UCSD-AML1 (cell line): ENCODE data around the gene RASL10A.

Source experiments
- DNase-seq: peaks from one replicate; lab custom pipeline; 2025; ENCODE audit not compliant: unreplicated experiment; lab: John Stamatoyannopoulos, UW

The RASL10A gene

DNA sequence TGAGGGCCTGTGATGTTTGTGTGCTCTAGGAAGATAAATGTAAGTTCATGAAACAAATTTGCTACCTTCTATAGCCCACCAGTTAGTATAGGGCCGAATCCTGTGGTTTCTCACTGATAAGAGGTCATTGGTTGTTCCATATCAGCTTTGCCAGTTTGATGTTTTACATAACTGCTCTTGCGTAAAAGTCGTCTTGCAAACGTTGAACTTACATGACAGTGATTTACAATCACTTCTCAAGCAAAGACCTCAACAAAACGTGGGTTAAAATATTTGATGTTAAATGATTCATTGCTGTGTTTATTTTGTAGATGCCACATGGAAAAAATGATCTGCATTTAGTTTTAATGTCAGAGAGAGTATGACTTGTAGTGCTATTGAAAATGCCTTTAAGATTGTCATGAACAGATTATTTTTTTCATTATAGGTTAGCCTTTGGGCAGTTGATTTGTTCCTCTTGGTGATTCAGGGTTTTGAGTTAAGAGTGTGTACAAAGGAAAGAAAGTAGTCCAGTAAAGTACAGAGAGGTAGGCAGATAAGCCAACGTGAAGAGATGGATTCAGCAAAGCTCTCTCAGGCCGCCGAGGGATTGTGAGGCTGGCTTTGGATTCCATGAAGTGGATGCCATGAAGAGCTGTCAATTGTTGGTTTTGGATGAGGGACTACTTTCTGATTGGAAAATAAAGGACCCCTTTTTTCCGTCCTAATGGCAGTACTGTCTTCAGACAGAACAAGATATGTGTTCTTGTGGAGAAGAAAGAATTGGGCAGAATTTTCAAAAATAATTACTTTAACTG, 44.8 kb downstream of the RASL10A start:
- no peak for DNase-seq

DNA sequence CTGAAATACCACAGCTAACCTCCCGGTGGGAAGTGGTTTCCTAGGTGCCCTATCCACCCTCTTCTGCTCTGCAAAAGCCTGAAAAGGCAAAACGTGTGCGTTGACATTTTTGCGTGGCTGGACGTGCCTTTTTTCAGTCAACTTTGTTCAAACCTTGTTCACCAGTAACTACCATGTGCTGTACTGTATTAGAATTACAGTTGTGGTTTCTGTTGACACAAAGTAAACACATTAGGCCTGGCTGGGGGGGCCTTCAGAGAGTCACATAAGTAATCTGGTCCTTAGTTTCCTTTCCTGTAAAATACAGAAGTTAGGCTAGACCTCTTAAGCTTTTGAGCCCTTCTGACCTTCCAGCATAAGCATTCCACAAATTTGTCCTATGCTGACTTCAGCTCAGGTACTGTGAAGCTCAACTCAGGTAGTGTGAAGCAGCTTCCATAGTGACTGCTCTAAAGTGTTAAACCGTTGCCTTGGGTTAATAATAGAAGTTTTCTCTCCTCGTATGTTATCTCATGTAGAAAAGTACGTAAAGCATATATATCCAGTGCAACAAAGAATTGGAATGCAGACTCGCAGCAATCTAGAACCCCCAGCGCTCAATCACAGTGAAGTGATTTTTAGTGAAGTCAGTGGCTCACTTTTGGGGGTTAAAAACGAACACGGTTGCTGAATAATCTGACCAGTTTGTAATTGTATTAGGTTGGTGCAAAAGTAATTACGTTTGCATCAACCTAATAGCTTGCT, 45.6 kb downstream of the RASL10A start:
- no peak for DNase-seq

DNA sequence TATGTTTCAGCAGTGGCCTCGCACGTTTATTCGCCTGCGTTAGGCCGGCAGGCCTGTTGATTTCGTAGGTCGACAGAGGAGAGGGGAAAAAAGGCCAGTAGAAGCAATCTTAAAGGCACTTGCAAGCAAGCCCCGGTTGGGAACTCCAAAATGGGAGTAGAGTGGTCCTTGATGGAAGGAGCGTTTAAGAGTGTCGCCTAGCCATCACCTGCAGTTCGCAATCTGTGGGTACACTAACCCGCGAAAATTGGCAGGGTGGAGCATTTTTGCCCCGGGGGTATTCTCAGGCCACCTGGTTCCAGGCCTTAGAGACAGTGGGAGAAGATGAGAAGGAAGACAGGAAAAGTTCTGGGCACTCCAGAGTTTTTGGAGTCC, 46.3 kb downstream of the RASL10A start:
- DNase-seq = no peak

DNA sequence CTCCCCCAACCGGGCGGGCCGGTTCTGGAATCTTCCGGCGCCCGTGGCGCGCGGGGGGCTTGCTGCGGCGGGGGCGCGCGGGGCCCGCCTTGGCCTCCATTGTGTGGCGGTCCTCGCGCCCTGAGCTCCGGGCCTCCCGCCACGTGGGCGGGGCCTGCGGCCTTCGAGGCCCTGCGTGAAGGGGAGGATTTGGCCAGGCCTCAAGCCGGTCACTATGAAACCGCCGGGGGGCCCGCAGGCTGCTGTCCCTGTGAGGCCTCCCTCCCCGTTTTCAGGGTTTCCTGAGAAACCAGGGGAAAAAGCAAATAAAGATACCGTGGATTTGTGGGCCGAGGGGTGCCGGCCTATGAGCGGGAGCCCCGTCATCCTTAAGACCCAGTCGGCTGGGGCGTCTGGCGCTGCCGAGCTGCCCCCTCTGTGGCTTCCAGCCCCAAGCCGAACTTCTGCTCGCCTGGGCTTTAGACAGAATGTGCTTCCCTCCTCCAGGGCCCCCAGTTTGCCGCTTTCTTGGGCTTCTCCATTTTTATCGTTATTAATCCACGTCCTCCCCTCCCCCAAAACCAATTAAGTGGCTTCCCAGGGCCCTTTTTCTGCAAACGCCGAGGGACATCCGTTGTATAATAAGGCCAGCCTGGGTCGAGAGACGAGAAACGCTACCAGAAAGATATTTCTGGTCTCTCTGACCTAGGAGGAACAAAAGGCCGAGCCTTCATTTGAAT, 46.8 kb downstream of the RASL10A start:
- DNase-seq = peak; percentile 61

DNA sequence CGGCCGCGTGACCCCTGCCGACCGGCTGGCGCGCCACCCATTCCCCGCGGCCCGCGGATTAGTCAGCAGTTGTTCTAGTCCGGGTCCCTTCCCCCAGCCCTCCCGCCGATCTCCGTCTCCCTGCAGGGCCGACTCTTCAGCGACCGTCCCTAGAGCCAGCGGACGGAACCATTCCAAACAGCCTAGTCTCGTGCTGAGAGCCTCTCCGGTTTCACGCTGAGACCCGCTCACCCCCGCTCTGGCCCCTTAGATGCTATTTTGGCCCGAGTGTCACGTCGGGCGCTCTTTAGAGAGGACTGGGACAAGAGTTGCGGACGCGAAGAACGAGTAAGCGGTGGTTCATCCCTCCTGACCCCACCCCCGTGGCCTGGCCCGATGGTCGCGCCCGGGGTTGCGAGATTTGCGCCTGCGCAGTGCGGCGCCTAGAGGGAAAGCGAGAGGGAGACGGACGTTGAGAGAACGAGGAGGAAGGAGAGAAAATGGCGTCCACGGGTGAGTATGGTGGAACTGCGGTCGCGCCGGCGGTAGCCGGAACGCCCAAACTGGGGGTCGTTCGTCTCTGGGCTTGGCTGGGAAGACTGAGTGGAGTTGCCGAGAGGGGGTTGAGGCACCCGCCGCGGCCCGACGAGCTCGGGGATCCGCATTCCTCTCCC, 47.5 kb downstream of the RASL10A start, which contains the start of the genes EWSR1 and RHBDD3:
Gene EWSR1 (plus strand): TSS at position 411 of the 653 bp plus-strand sequence. CDS start 69 bp downstream, at position 480.
Gene RHBDD3 (minus strand): TSS at position 124 of the 653 bp plus-strand sequence. CDS start 2,355 bp downstream, outside the sequence.
- peak; percentile 99 for DNase-seq

DNA sequence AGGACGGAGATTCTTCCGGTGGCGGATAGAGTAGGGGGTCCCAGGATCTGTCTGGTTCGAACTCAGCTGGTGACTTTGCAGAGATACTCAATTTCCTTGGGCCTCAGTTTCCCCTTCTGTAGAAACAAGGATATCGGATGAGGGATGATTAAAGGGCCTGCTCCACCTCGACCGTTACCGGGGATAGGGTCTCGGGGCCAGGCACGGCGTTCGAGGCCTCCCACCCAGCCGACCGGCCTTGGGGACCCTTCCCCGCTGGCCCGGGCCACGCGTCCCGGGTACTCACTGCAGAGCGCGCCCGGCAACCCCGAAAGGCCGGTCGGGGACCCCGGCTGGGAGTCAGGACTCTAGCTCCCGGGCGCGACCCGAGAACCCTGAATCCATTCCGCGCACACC, 48.0 kb downstream of the RASL10A start:
- DNase-seq = no peak

DNA sequence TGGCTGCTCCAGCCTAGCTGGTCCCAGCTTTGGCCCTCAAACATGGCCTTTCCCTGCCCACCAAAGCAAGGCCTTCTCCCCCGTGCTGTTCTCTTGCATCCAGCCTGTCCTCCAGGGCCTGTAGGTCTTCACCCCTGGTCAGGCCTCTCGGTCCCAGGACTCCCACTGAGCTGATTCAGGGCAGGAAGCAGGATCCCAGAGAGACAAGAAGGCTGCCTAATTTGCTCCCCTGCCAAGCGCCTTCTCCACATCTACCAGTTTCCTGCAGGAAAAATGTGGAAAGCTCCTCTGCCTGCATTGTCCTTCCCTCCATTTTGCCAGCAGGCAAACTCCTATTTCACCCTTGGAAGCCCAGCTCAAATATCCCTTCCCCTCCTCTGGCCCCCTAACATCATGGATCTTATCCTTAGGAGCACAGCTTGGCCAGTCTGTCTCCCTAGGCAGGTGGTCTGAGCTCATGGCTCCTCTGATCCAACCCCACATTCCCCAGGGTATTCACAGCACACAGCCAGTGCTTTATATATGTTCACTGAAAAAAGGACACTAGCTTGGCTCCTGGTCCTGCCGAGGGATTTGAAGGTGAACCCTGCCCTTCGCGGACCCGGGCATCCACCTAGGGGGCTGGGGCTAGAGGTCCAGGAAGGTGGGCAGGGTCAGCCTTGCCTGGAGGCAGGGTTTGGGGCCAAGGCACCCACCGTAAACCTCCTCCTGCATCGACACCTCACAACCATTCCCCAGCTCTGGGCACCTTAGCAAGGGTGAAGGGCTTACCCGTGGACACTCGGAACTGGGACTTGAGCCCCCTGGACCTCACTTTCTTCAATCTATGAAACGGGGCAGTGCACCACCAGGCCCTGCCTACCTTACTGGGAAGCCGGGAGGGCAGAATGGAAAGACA, 48.7 kb downstream of the RASL10A start:
- DNase-seq = no peak

DNA sequence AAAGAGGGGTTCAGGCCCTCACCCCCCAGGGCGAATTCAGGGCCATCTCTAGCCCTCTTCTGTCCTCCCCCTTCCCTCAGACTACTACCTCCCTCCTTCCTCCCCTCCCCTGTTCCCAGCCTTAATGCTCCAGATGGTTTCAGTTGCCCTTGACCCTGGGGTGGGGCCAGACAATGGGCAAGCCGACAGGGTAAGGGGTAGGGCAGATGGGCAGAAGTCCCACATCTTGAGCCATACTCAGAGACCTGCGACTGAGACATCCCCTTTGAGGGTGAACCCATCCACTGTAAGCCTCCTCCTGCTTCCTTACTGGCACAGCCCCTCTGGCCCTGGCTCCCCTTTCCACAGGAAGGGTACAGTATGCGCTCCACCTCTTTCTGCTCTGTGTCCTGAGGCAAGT, 49.6 kb downstream of the RASL10A start:
- DNase-seq = no peak

DNA sequence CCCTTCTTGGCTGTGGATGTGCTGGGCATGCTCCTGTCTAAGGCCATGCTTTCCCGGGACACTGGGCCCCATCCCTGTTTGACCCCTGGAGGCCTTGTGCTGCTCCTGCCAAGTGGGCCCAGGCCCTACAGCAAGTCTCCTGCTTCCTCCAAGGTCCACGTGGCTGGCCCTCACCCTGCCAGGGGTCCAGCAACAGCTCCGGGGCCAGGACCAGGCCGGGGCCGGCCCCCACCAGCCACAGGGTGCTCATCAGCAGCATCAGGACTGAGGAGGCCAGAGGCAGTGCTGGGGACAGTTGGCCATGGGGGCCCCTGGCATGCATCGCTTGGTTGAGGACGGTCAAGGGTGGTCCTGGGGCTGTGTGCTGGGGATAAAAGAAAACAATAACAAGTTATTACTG, 50.2 kb downstream of the RASL10A start:
- DNase-seq = no peak

DNA sequence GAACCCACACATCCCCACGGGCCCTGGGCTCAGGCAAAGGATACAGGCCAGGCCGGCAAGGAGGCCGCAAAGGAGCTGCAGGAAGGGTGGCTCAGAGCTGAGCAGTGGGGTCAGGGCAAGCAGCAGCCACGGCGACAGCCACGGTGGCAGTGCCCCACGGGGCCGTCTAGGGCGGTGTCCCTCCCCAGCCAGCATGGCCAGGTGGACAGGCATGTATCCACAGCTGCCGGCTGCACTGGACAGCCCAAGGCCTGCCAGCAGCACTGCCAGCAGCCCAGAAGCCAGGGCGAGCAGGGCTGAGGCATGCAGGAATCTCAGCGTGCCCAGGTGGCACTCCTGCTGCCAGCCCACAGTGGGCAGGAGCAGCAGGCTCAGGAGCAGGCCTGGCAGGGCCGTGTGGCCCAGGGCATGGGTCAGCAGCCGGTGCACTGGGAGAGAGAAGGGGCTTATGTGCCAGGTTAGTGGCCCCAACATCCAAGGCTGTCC, 51.7 kb downstream of the RASL10A start:
- no peak for DNase-seq
